IPS DF 6.9 (cell line): ENCODE measurements around the gene ZNF705A.
"Not testable (repeated sequence)": the region's sequence is repeated elsewhere in the genome, so short reads cannot be mapped to it uniquely, and the experiment has no call there.

ENCODE experiments used
- DNase-seq: peaks from one replicate; pipeline ENCODE4 v3.0.0-alpha.2; 2013; ENCODE audit warnings: low read depth, low spot score
- H3K27ac ChIP-seq: one replicate; pipeline ENCODE4 v1.5.1; 2013; ENCODE audit warnings: low read length, control low read depth
- H3K27me3 ChIP-seq: 2 replicates; pipeline ENCODE4 v1.6.1; 2013; ENCODE audit warnings: mild to moderate bottlenecking, low read length; ENCODE audit not compliant: control insufficient read depth, insufficient read depth
- H3K36me3 ChIP-seq: 2 replicates; pipeline ENCODE4 v1.6.1; 2013; ENCODE audit warnings: low read length; ENCODE audit not compliant: control insufficient read depth, insufficient read depth
- H3K4me1 ChIP-seq: 2 replicates; pipeline ENCODE4 v1.6.1; 2013; ENCODE audit warnings: low read length; ENCODE audit not compliant: control insufficient read depth, insufficient read depth
- H3K4me3 ChIP-seq: 2 replicates; pipeline ENCODE4 v1.5.1; 2013; ENCODE audit warnings: mild to moderate bottlenecking, low read length
- H3K9me3 ChIP-seq: 2 replicates; pipeline ENCODE4 v1.6.1; 2013; ENCODE audit warnings: low read length, inconsistent platforms; ENCODE audit not compliant: control insufficient read depth, insufficient read depth
- WGBS: extraction: QIAGEN DNeasy Blood & Tissue Kit; methylation state at CpG from one replicate; pipeline ENCODE4 v1.1.7; 2013; ENCODE audit warnings: mixed read lengths, missing lambda C conversion rate; ENCODE audit not compliant: insufficient read length, insufficient coverage; 5-methylcytosine and 5-hydroxymethylcytosine counted together

Gene ZNF705A

GRCh38 chr12:8227732-8228077 lies 70.9 kb downstream of the ZNF705A start:
- H3K27me3 ChIP-seq, result not testable (repeated sequence)

GRCh38 chr12:8228607-8229006 lies 71.8 kb downstream of the ZNF705A start:
- not testable (repeated sequence) for H3K9me3 ChIP-seq, DNase-seq, H3K36me3 ChIP-seq, H3K27ac ChIP-seq, H3K27me3 ChIP-seq, H3K4me3 ChIP-seq, H3K4me1 ChIP-seq
- no CpG with 5 or more reads among the region's 11 CpGs for WGBS

More at GRCh38 chr12:8227732-8228077, 70.9 kb downstream of the ZNF705A start:
- not testable (repeated sequence) for H3K4me1 ChIP-seq, H3K4me3 ChIP-seq, DNase-seq, H3K36me3 ChIP-seq, H3K9me3 ChIP-seq, H3K27ac ChIP-seq
- no CpG with 5 or more reads among the region's 7 CpGs for WGBS

- H3K27ac ChIP-seq, H3K36me3 ChIP-seq, H3K4me3 ChIP-seq, H3K9me3 ChIP-seq, H3K27me3 ChIP-seq, H3K4me1 ChIP-seq, DNase-seq: not testable (repeated sequence)
- WGBS, result no CpG with 5 or more reads among the region's 7 CpGs
Measured at GRCh38 chr12:8229486-8229885, 72.7 kb downstream of the ZNF705A start.
